ENCODE results near the gene ACVRL1. TPM values are rescaled to one million over a fixed set of nuclear protein-coding genes. Genes with fewer than 3 reads are reported as not detected.

The ACVRL1 gene
- total and polyA plus RNA-seq, 9 of the 15 experiments (the other 6 are each of a cell fraction or from before 2014, with no cell fraction given) = 0.07 to 1.4 (median 0.30) TPM

GRCh38 chr12:51901881-51902280 lies 5.4 kb upstream of the ACVRL1 start (continued):
- TF ChIP-seq CHD7 (IDR thresholded peaks at IDR 0.05; ENCODE audit: low read depth, low read length) (no peak), PKNOX1 (IDR thresholded peaks at IDR 0.05) (no peak), GABPB1 (CRISPR knock-in tag; IDR thresholded peaks at IDR 0.05) (no peak), ZNF644 (tag; IDR thresholded peaks at IDR 0.05; ENCODE audit: low read depth) (no peak), ILK (tag; IDR thresholded peaks at IDR 0.05; ENCODE audit: borderline replicate concordance, low read depth) (no peak), GTF2B (IDR thresholded peaks at IDR 0.05; ENCODE audit: extremely low read depth, insufficient read length) (no peak)
